HCT116 (cell line): ENCODE data around the gene CACNG6. TPM values are rescaled to one million over a fixed set of nuclear protein-coding genes. Genes with fewer than 3 reads are reported as not detected.

Experiments
- ATAC-seq: fragments of 200-7000 bp; cut with Tn5 transposase; 2 replicates; pipeline ENCODE4 v1.9.1; 2020; ENCODE audit warnings: mild to moderate bottlenecking, moderate library complexity
- BruUV-seq: library from RNA; stranded (reverse); fragments of 400-500 nt; replicated peaks from 2 replicates; lab custom pipeline; 2021; lab: Mats Ljungman, UMichigan
- CTCF ChIA-PET: fragments of 300-600 bp; sonication (Branson Sonifier 250); formaldehyde crosslinking; loops from one replicate; lab custom pipeline; 2021; ENCODE audit warnings: antibody characterized with exemption; lab: Charles Lee
- POLR2A ChIA-PET: fragments of 300-600, 350-600 bp; sonication (Branson Sonifier 250); formaldehyde crosslinking; loops from one replicate; lab custom pipeline; 2021; ENCODE audit warnings: antibody characterized with exemption; lab: Charles Lee
- RAD21 ChIA-PET, 2 experiments: fragments of 300-600 bp; sonication (Branson Sonifier 250); formaldehyde crosslinking; loops; one replicate each; lab custom pipeline; 2023; ENCODE audit warnings: low total read pairs in 2 of 2; ENCODE audit not compliant: uncharacterized antibody in 2 of 2, unreplicated experiment in 2 of 2, low non-redundant PET in 1 of 2; lab: Charles Lee
- DNase-seq: peaks from one replicate; pipeline ENCODE4 v3.0.0-alpha.2; 2010; ENCODE audit warnings: low read depth, low spot score
- H2AFZ ChIP-seq: fragments of 200-600 bp; shearing (Covaris generic), sonication (generic); 2 replicates; pipeline ENCODE4 v1.6.1; 2017; ENCODE audit warnings: low read depth, mixed run types, mixed read lengths, antibody characterized with exemption, low read length; ENCODE audit not compliant: poor library complexity, severe bottlenecking
- H3K27ac ChIP-seq: 2 replicates; pipeline ENCODE4 v1.5.1; 2012; ENCODE audit warnings: low read depth, low read length
- H3K27me3 ChIP-seq: fragments of 200-600 bp; sonication (generic); 2 replicates; pipeline ENCODE4 v1.6.1; 2016; ENCODE audit warnings: mixed run types, low read length, mixed read lengths; ENCODE audit not compliant: insufficient read depth
- H3K36me3 ChIP-seq, 2 experiments: fragments of 200-500 bp in 1 of 2; fragments of 200-600 bp in 1 of 2; sonication (Bioruptor generic) in 1 of 2; sonication (generic) in 1 of 2; 2 replicates each; pipeline versions ENCODE4 v1.5.1 to v1.6.1; 2014 to 2016; ENCODE audit warnings: low read length in 2 of 2, inconsistent platforms in 1 of 2, mixed read lengths in 1 of 2, mixed run types in 1 of 2; ENCODE audit not compliant: insufficient read depth in 2 of 2, control insufficient read depth in 1 of 2
- H3K4me1 ChIP-seq, 2 experiments: fragments of 200-600 bp in 1 of 2; sonication (generic) in 1 of 2; 2 replicates each; pipeline versions ENCODE4 v1.5.1 to v1.6.1; 2012 to 2017; ENCODE audit warnings: low read length in 2 of 2, inconsistent platforms in 1 of 2, mild to moderate bottlenecking in 1 of 2, mixed read lengths in 1 of 2, mixed run types in 1 of 2, moderate library complexity in 1 of 2; ENCODE audit not compliant: insufficient read depth in 2 of 2, control insufficient read depth in 1 of 2
- H3K4me2 ChIP-seq: fragments of 200-600 bp; sonication (generic); 2 replicates; pipeline ENCODE4 v1.6.1; 2017; ENCODE audit warnings: mixed run types, low read length, mixed read lengths
- H3K4me3 ChIP-seq, 2 experiments: fragments of 200-600 bp in 1 of 2; sonication (generic) in 1 of 2; replicated peaks in 1 of 2; 2 replicates each; pipeline ENCODE4 v1.5.1; 2011 to 2016; ENCODE audit warnings: low read length in 2 of 2, control low read depth in 1 of 2, low read depth in 1 of 2, mild to moderate bottlenecking in 1 of 2, mixed read lengths in 1 of 2, mixed run types in 1 of 2
- H3K79me2 ChIP-seq: fragments of 200-600 bp; sonication (generic); 2 replicates; pipeline ENCODE4 v1.6.1; 2017; ENCODE audit warnings: mild to moderate bottlenecking, mixed run types, low read length, moderate library complexity, mixed read lengths; ENCODE audit not compliant: insufficient read depth
- H3K9ac ChIP-seq: fragments of 200-600 bp; sonication (generic); 2 replicates; pipeline ENCODE4 v1.6.1; 2016; ENCODE audit warnings: low read length, mixed read lengths
- H3K9me2 ChIP-seq: fragments of 200-600 bp; sonication (generic), shearing (Covaris generic); 2 replicates; pipeline ENCODE4 v1.6.1; 2017; ENCODE audit warnings: mixed run types, mild to moderate bottlenecking, moderate library complexity; ENCODE audit not compliant: insufficient read depth
- H3K9me3 ChIP-seq, 2 experiments: fragments of 200-500 bp in 1 of 2; fragments of 200-600 bp in 1 of 2; sonication (Bioruptor generic) in 1 of 2; sonication (generic) in 1 of 2; 2 replicates each; pipeline ENCODE4 v1.6.1; 2014 to 2017; ENCODE audit warnings: low read length in 2 of 2, mixed read lengths in 2 of 2, inconsistent platforms in 1 of 2, low read depth in 1 of 2, mild to moderate bottlenecking in 1 of 2, mixed run types in 1 of 2, moderate library complexity in 1 of 2; ENCODE audit not compliant: control insufficient read depth in 1 of 2, insufficient read depth in 1 of 2
- H4K20me1 ChIP-seq: fragments of 200-600 bp; sonication (generic), shearing (Covaris generic); 2 replicates; pipeline ENCODE4 v1.6.1; 2017; ENCODE audit warnings: mixed run types, mild to moderate bottlenecking, moderate library complexity; ENCODE audit not compliant: insufficient read depth
- ELF1 ChIP-seq: IDR thresholded peaks from 2 replicates; pipeline ENCODE4 v1.6.1; 2012; ENCODE audit warnings: low read depth, borderline replicate concordance
- EZH2 ChIP-seq: fragments of 200-600 bp; sonication (generic); IDR thresholded peaks from 2 replicates; pipeline ENCODE4 v1.6.1; 2017; ENCODE audit warnings: antibody characterized with exemption, mixed run types
- EZH2phosphoT487 ChIP-seq: fragments of 200-600 bp; IDR thresholded peaks from 2 replicates; pipeline ENCODE4 v1.6.1; 2018; ENCODE audit warnings: antibody characterized with exemption, borderline replicate concordance
- JUND ChIP-seq: IDR thresholded peaks from 2 replicates; pipeline ENCODE4 v1.6.1; 2012
- MAX ChIP-seq: IDR thresholded peaks from 2 replicates; pipeline ENCODE4 v1.6.1; 2012
- POLR2A ChIP-seq: IDR thresholded peaks from 2 replicates; pipeline ENCODE4 v1.7.0; 2011; ENCODE audit warnings: borderline replicate concordance; ENCODE audit not compliant: insufficient read depth, insufficient read length; ENCODE audit errors: extremely low read depth
- SP1 ChIP-seq: IDR thresholded peaks from 2 replicates; pipeline ENCODE4 v1.6.1; 2012; ENCODE audit warnings: low read depth
- SRF ChIP-seq: IDR thresholded peaks from 2 replicates; pipeline ENCODE4 v1.6.1; 2012; ENCODE audit warnings: low read depth
- YY1 ChIP-seq: IDR thresholded peaks from 2 replicates; pipeline ENCODE4 v1.6.1; 2011; ENCODE audit warnings: low read length, low read depth, moderate library complexity, mild to moderate bottlenecking; ENCODE audit not compliant: insufficient replicate concordance; ENCODE audit errors: extremely low read depth
- ZBTB33 ChIP-seq: IDR thresholded peaks from 2 replicates; pipeline ENCODE4 v1.6.1; 2011; ENCODE audit warnings: mild to moderate bottlenecking, low read length, moderate library complexity; ENCODE audit not compliant: insufficient replicate concordance; ENCODE audit errors: extremely low read depth
- ZFX ChIP-seq: fragments of 450-650 bp; IDR thresholded peaks from 2 replicates; pipeline ENCODE4 v1.6.1; 2017
- intact Hi-C: fragments of 100-400 bp; cut with micrococcal nuclease; formaldehyde crosslinking; loops from 2 replicates; pipeline ENCODE4 v1.10.0; 2022
- total RNA-seq: library from RNA; stranded (reverse); gene quantifications from one replicate; pipeline ENCODE4 v1.2.1, GENCODE V29; 2021; ENCODE audit not compliant: unreplicated experiment

CACNG6 gene
- total RNA-seq, 1 experiment from 2014 or later = 0.15 TPM

- POLR2A ChIA-PET = no interaction called here
- H3K79me2 ChIP-seq = no peaks in the 10 kb centered on the region
- BruUV-seq = no TSS peak
- CTCF ChIA-PET = interaction anchor here (1.2 to 2.1 kb wide), 3 partner anchors 9 to 228 kb away, joined by 5 to 7 read pairs (median 6); no protein-coding TSS in a partner anchor
- no peaks in the 10 kb centered on the region for H3K9me2 ChIP-seq
- H3K27me3 ChIP-seq = no peaks in the 10 kb centered on the region
- TF ChIP-seq ZFX (no peak), JUND (no peak)
- H3K9ac ChIP-seq = no peak overlapping the region
- H3K4me1 ChIP-seq = peaks cover 12 to 25% of the 10 kb centered on the region in 2 experiments
- H4K20me1 ChIP-seq = no peaks in the 10 kb centered on the region
- no peak for DNase-seq
- no peak for ATAC-seq
- H3K27ac ChIP-seq = no peak overlapping the region
- no peak overlapping the region for H3K4me3 ChIP-seq
- H3K4me2 ChIP-seq = no peak overlapping the region
- no peaks in the 10 kb centered on the region for H3K9me3 ChIP-seq
- intact Hi-C loops = loop anchor here (5.0 kb wide), 1 partner anchor 114 kb away; the partner anchor contains the start of gene CACNG7
- no peaks in the 10 kb centered on the region for H3K36me3 ChIP-seq
- no peak overlapping the region for H2AFZ ChIP-seq
- RAD21 ChIA-PET = no interaction called here
Observed at GRCh38 chr19:54021363-54021762, 29.9 kb downstream of the CACNG6 start.

- H3K27ac ChIP-seq = no peak overlapping the region
Observed at GRCh38 chr19:54021932-54022331, 30.5 kb downstream of the CACNG6 start.

More at GRCh38 chr19:54021932-54022331, 30.5 kb downstream of the CACNG6 start:
- no peaks in the 10 kb centered on the region for H4K20me1 ChIP-seq
- no TSS peak for BruUV-seq
- no peaks in the 10 kb centered on the region for H3K79me2 ChIP-seq
- ATAC-seq (no peak), DNase-seq (no peak)
- no peaks in the 10 kb centered on the region for H3K9me2 ChIP-seq
- intact Hi-C loops = loop anchor here (5.0 kb wide), 1 partner anchor 115 kb away; the partner anchor contains the start of gene CACNG7
- TF ChIP-seq YY1 (no peak), MAX (no peak), ZBTB33 (no peak), SRF (no peak), ELF1 (no peak), POLR2A (no peak), EZH2 (no peak), SP1 (no peak), EZH2phosphoT487 (no peak)
- no peak overlapping the region for H3K4me2 ChIP-seq
- peaks cover 12 to 25% of the 10 kb centered on the region in 2 experiments for H3K4me1 ChIP-seq
- no peaks in the 10 kb centered on the region for H3K36me3 ChIP-seq
- CTCF ChIA-PET = interaction anchor here (1.1 to 2.1 kb wide), 3 partner anchors 74 to 229 kb away, joined by 3 to 7 read pairs (median 3); no protein-coding TSS in a partner anchor
- no peaks in the 10 kb centered on the region for H3K27me3 ChIP-seq
- no peaks in the 10 kb centered on the region for H3K9me3 ChIP-seq
- H2AFZ ChIP-seq = no peak overlapping the region
- H3K4me3 ChIP-seq = no peak overlapping the region
- no peak overlapping the region for H3K9ac ChIP-seq
- RAD21 ChIA-PET = no interaction called here
- POLR2A ChIA-PET = no interaction called here
